ENCODE measurements around the gene CLASP1.
A peak's percentile ranks its signal among the peaks of the same experiment; 100 is the strongest.

CLASP1 gene

GRCh38 chr2:121534007-121534406, 115.3 kb downstream of the CLASP1 start:
- DNase-seq, result no peak

- DNase-seq, result no peak
These were observed 116.4 kb downstream of the CLASP1 start for GRCh38 chr2:121532894-121533293.

- peak in 1 of 2 experiments; percentile 40 for DNase-seq
These were observed 116.9 kb downstream of the CLASP1 start for GRCh38 chr2:121532347-121532766.

- DNase-seq, result peak; percentile 5 to 90
These were observed 119.0 kb downstream of the CLASP1 start for GRCh38 chr2:121530212-121530705.

GRCh38 chr2:121529439-121530211, 119.6 kb downstream of the CLASP1 start:
- DNase-seq, result peak; percentile 7 to 77

- no peak for DNase-seq
These were observed 122.1 kb downstream of the CLASP1 start for GRCh38 chr2:121527009-121527682.

- no peak for DNase-seq
These were observed 124.4 kb downstream of the CLASP1 start for GRCh38 chr2:121524685-121525425.

GRCh38 chr2:121521359-121521758, 127.9 kb downstream of the CLASP1 start:
- DNase-seq, result no peak

GRCh38 chr2:121520641-121520994, 128.6 kb downstream of the CLASP1 start:
- DNase-seq, result no peak

GRCh38 chr2:121519732-121520640, 129.3 kb downstream of the CLASP1 start:
- no peak for DNase-seq

- no peak for DNase-seq
These were observed 130.1 kb downstream of the CLASP1 start for GRCh38 chr2:121519153-121519552.

- DNase-seq, result no peak
These were observed 135.5 kb downstream of the CLASP1 start for GRCh38 chr2:121513597-121514333.

GRCh38 chr2:121510857-121511256, 138.4 kb downstream of the CLASP1 start:
- DNase-seq, result no peak

GRCh38 chr2:121506621-121507020, 142.6 kb downstream of the CLASP1 start:
- no peak for DNase-seq

- DNase-seq, result no peak
These were observed 143.2 kb downstream of the CLASP1 start for GRCh38 chr2:121505986-121506586.

GRCh38 chr2:121505005-121505404, 144.3 kb downstream of the CLASP1 start:
- no peak for DNase-seq

GRCh38 chr2:121504316-121504715, 144.9 kb downstream of the CLASP1 start:
- DNase-seq, result no peak

GRCh38 chr2:121502781-121503180, 146.5 kb downstream of the CLASP1 start:
- no peak for DNase-seq

- DNase-seq, result no peak
These were observed 147.0 kb downstream of the CLASP1 start for GRCh38 chr2:121502246-121502645.

GRCh38 chr2:121501554-121501953, 147.7 kb downstream of the CLASP1 start:
- DNase-seq, result no peak

GRCh38 chr2:121501031-121501430, 148.2 kb downstream of the CLASP1 start:
- DNase-seq, result no peak
